Thoracic aorta endothelial cell (primary cell): ENCODE data around the gene PHF23. TPM values are rescaled to one million over a fixed set of nuclear protein-coding genes. Genes with fewer than 3 reads are reported as not detected.

Experiments used
- small RNA-seq: library from RNA; depleted of rRNA; stranded (forward); fragments of <200 nt; gene quantifications from one replicate; pipeline ENCODE3, GENCODE V24; 2012
- total RNA-seq: library from RNA; depleted of rRNA; stranded (reverse); fragments of >200 nt; gene quantifications from 2 replicates; pipeline ENCODE4 v1.2.3, GENCODE V29; 2012

The PHF23 gene
- total RNA-seq: 38.1 and 38.3 TPM in 2 replicates

DNA sequence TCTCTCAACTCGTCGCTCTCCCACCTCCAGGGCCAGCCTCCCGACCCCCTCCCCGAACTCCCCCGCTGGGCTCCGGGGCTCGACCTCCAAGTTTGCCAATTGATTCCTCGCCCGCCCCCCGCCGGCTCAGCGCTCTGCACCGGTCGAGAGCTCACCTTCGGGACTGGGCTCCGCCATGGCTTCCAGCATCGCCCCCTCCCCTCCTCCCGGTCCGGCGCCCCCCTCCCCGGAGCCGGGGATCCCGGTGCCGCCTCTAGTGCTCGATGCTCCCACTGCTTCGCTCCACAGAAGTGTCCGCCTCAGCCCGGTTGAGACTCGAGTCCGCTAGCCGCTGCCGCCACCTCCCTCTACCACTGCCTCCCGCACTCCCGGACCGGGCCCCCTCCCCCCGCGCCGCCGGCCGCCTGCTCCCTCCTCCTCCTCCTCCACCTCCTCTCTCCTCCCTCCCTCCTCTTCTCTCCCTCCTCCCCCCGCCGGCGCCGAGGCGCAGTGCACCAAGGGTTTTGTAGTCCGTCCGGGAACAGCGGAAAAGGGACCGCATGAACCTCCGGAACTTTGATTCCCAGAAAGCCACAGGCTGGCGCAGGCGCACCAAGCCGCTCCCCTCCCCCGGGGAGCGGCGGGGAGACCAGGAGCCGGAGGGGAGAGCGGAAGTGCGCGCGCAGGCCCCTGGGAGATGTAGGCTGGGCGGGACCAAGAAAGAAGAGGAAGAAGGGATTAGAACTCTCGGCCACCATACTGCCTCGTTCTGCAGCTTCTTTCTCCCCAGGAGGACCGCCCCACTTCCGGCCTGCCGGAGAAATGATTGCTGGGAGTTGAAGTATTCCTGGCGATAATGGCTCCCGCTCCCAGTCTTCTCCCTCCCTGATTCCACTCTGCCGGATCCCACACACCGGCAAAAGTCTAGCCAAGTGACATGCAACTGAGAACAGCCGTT, at the start of gene PHF23:
PHF23 (minus strand) TSS at position 367 of the 937 bp plus-strand sequence; CDS start at position 189, 178 bp downstream.

GRCh38 chr17:7281074-7281952, 42.1 kb upstream of the PHF23 start, which contains the start of gene SLC2A4:
Gene SLC2A4 (plus strand): TSS chr17:7281718. CDS start chr17:7281935, 217 bp downstream.

GRCh38 chr17:7262192-7262934, 23.1 kb upstream of the PHF23 start, which contains the start of gene CLDN7:
Gene CLDN7 (minus strand): TSS chr17:7262478. CDS start chr17:7262043, 435 bp downstream.

GRCh38 chr17:7252176-7253043, 13.2 kb upstream of the PHF23 start, which contains the start of gene ELP5:
Gene ELP5 (plus strand): TSS chr17:7252215. CDS start chr17:7252551, 336 bp downstream.

GRCh38 chr17:7251661-7252175, 12.5 kb upstream of the PHF23 start, which contains the start of gene CTDNEP1:
Gene CTDNEP1 (minus strand): TSS chr17:7251734. CDS start chr17:7251296, 438 bp downstream.

DNA sequence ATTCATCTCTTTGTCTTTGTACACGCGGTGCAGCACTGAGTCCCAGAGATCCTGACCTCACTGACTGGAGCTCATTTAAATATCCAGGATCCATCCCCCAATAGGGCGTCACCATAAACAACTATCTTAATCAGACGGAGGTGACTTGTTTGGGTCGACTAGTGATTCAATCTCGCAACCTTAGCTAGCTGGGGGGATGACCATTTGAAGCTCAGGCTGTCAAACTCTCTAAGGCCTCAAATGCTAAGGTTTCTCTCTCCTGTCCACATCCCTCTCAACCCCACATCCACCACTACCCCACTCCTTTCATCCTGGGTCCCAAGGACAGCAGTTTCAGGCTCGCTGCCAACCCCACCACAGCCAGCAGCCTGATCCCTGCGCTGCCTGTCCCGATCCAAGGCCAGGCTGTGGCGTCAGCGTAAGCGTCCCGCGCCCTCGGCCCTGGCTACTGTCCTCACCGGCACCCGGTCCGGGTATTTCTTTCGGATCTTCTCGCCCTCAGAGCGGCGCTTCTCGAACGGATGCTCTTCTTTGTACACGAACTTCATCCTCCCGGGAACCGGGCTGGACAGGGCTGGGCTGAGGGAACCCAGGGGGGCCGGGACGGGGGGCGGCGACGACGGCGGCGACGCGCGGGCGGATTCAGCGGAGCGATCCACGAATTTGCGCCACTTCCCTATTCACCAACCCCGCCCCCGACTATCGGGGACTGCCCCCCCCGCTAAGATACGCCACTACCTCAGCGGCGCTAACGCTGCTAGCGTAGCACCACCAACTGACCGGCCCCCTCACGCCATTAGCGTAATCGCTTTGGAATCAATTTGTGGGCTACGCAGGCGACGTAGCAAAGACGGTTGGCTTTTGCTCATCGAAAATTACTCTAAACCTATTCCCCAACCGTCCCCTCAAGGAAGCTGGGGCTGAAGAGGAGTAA, 2.8 kb upstream of the PHF23 start, which contains the start of gene GABARAP:
GABARAP (minus strand) TSS at position 667 of the 934 bp plus-strand sequence; CDS start at position 548, 119 bp downstream.

DNA sequence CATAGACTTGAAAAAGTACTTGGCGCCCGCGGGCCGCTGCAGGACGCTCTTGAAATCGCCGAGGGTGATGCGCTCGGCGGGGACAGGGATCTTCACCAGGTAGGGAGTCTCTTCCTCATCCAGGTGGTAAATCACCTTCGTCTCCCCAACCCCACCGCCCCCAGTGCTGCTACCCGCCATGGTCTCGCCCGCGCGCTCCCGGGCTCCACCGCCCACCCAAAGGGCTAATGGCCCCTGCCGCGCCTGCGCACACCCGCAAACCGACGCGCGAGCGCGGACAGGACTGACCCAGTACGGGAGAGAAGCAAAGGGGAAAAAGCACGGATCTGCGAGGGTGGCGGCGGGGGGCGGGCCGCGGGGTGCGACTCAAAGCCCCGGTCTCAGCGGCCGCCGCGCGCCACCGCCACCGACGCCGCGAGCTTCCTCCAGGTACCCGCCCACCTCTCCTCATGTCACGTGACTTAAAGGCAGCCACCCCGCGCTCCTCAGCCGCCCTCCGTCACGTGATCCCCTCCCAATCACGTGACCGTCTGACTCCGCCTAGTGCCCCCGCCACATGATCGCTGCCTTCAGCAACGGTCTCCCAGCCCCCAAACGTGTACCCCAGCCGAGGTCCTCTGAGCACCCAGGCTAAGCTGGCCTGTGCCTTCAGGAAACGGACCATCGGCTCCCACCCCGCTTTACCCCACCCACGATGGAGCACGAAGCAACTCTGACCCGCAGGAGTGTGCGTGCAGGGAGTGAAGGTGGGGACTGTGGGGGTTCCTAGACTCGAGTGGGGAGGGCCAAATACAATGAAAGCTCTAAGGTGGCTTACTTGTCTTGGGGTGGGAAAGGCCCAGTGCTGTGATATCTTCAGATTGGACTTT, 4.9 kb downstream of the PHF23 start, which contains the start of gene DVL2:
DVL2 (minus strand) TSS at position 435 of the 869 bp plus-strand sequence; CDS start at position 180, 255 bp downstream.

GRCh38 chr17:7219812-7220592, 19.3 kb downstream of the PHF23 start, which contains the start of the genes ACADVL and DLG4:
Gene ACADVL (plus strand): TSS chr17:7219938. CDS start chr17:7219985, 47 bp downstream.
Gene DLG4 (minus strand): TSS chr17:7219836.

Small RNA genes lying within 50 kb of the gene (small RNA-seq; reads per million reads assigned to genes)
- gene AC120057.4 (not detected), gene MIR324 (309 reads per million, percentile 99 among the genes with 10 or more reads in this experiment), gene RF00019 (not detected)

Other genes starting within 250 kb of the PHF23 start
- gene ALOX12, start 243.4 kb downstream of the PHF23 start, total RNA-seq: not detected in 2 replicates
- 43.6 and 68.1 TPM in 2 replicates for gene RNASEK, start 226.8 kb downstream of the PHF23 start, total RNA-seq
- gene BCL6B, start 216.4 kb downstream of the PHF23 start, total RNA-seq: 86.7 and 109 TPM in 2 replicates
- gene SLC16A13, start 203.4 kb downstream of the PHF23 start, total RNA-seq: 2.5 and 3.0 TPM in 2 replicates
- gene SLC16A11, start 195.4 kb downstream of the PHF23 start, total RNA-seq: 0.36 and 0.66 TPM in 2 replicates
- gene CLEC10A, start 159.2 kb downstream of the PHF23 start, total RNA-seq: not detected in 2 replicates
- gene ASGR2, start 124.6 kb downstream of the PHF23 start, total RNA-seq: not detected in 2 replicates
- 5.8 and 9.7 TPM in 2 replicates for gene ASGR1, start 60.1 kb downstream of the PHF23 start, total RNA-seq
- gene DLG4, start 19.6 kb downstream of the PHF23 start, total RNA-seq: 13.2 and 14.8 TPM in 2 replicates
- gene ACADVL, start 19.5 kb downstream of the PHF23 start, total RNA-seq: 164 and 181 TPM in 2 replicates
- 39.8 and 51.8 TPM in 2 replicates for gene DVL2, start 4.9 kb downstream of the PHF23 start, total RNA-seq
- gene GABARAP, start 3.0 kb upstream of the PHF23 start, total RNA-seq: 206 and 343 TPM in 2 replicates
- 33.8 and 45.2 TPM in 2 replicates for gene CTDNEP1, start 12.3 kb upstream of the PHF23 start, total RNA-seq
- 32.0 and 36.4 TPM in 2 replicates for gene ELP5, start 12.8 kb upstream of the PHF23 start, total RNA-seq
- 19.0 and 22.7 TPM in 2 replicates for gene CLDN7, start 23.0 kb upstream of the PHF23 start, total RNA-seq
- gene SLC2A4, start 42.3 kb upstream of the PHF23 start, total RNA-seq: under 0.01 and 0.14 TPM in 2 replicates
- gene YBX2, start 55.2 kb upstream of the PHF23 start, total RNA-seq: 0.13 and 0.14 TPM in 2 replicates
- gene EIF5A, start 68.2 kb upstream of the PHF23 start, total RNA-seq: 863 and 945 TPM in 2 replicates
- 44.3 and 44.5 TPM in 2 replicates for gene GPS2, start 75.9 kb upstream of the PHF23 start, total RNA-seq
- 17.3 and 23.5 TPM in 2 replicates for gene NEURL4, start 89.9 kb upstream of the PHF23 start, total RNA-seq
- gene ACAP1, start 97.1 kb upstream of the PHF23 start, total RNA-seq: not detected in 2 replicates
- 2.1 and 2.6 TPM in 2 replicates for gene KCTD11, start 112.7 kb upstream of the PHF23 start, total RNA-seq
- gene TMEM95, start 115.7 kb upstream of the PHF23 start, total RNA-seq: not detected in 2 replicates
- gene TNK1, start 141.6 kb upstream of the PHF23 start, total RNA-seq: 0.27 and 0.29 TPM in 2 replicates
- gene PLSCR3, start 155.1 kb upstream of the PHF23 start, total RNA-seq: 19.5 and 22.2 TPM in 2 replicates
- 49.5 and 65.8 TPM in 2 replicates for gene TMEM256, start 164.6 kb upstream of the PHF23 start, total RNA-seq
- 4.5 and 7.3 TPM in 2 replicates for gene NLGN2, start 168.4 kb upstream of the PHF23 start, total RNA-seq
- not detected in 2 replicates for gene SPEM1, start 180.9 kb upstream of the PHF23 start, total RNA-seq
- gene SPEM2, start 186.2 kb upstream of the PHF23 start, total RNA-seq: not detected in 2 replicates
- gene SPEM3, start 189.4 kb upstream of the PHF23 start, total RNA-seq: not detected in 2 replicates
- 4.7 and 5.5 TPM in 2 replicates for gene TMEM102, start 196.0 kb upstream of the PHF23 start, total RNA-seq
- gene FGF11, start 200.1 kb upstream of the PHF23 start, total RNA-seq: 0.22 and 0.27 TPM in 2 replicates
- gene CHRNB1, start 205.6 kb upstream of the PHF23 start, total RNA-seq: 4.4 and 4.8 TPM in 2 replicates
- 17.6 and 23.3 TPM in 2 replicates for gene ZBTB4, start 240.2 kb upstream of the PHF23 start, total RNA-seq
- not detected in 2 replicates for gene SLC35G6, start 242.0 kb upstream of the PHF23 start, total RNA-seq
- 110 and 117 TPM in 2 replicates for gene POLR2A, start 244.9 kb upstream of the PHF23 start, total RNA-seq